ENCODE results near the gene TACR1. TPM values are rescaled to one million over a fixed set of nuclear protein-coding genes. Genes with fewer than 3 reads are reported as not detected.
"Not testable (repeated sequence)": the region's sequence is repeated elsewhere in the genome, so short reads cannot be mapped to it uniquely, and the experiment has no call there.

The TACR1 gene
- total and polyA plus RNA-seq, 7 experiments from 2014 or later = 0.24 TPM; not detected in 6

DNA sequence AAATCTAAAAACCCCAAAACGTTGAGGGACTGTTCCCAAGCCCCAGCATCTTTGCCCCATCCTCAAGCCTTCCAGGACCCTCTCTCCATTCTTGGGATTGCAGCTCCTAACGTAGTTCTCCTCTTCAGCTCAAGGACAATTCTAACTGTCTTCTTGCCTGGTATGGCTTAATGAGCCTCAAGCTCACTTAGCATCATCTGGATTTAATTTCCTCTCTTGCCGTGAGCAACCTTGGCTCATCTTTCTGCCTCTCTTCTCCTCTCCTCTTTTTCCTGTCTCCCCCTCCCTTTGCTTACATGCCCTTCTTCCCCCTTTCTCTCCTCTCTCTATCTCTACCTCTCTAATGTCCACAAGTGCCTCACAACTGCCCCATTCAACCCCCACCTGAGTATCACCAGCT lies 44.2 kb downstream of the TACR1 start:
- intact Hi-C loops (cut with micrococcal nuclease) = no loop called here
- Histone ChIP-seq H3K36me3 (ENCODE audit: control insufficient read depth in 2 of 3, insufficient read depth in 3 of 3, low read length in 3 of 3) (no peaks in the 10 kb centered on the region), H3K27me3 (ENCODE audit: control insufficient read depth in 2 of 2, insufficient read depth in 2 of 2, low read length in 2 of 2) (no peaks in the 10 kb centered on the region), H3K4me3 (ENCODE audit: low read length) (no peak overlapping the region), H3K9me3 (ENCODE audit: control insufficient read depth in 2 of 3, low read length in 3 of 3) (no peaks in the 10 kb centered on the region), H3K27ac (ENCODE audit: low read depth, low read length) (no peak overlapping the region), H3K4me1 (ENCODE audit: control insufficient read depth in 2 of 2, insufficient read depth in 2 of 2, low read length in 2 of 2) (no peaks in the 10 kb centered on the region)
- Mint-ChIP-seq H3K4me3 (no peak overlapping the region), H3K9me3 (peaks cover 0 to 6% (median 2%) of the 10 kb centered on the region in 11 donors), H3K27me3 (peaks cover 0 to 5% (median 0%) of the 10 kb centered on the region in 5 donors), H3K4me1 (no peaks in the 10 kb centered on the region), H3K36me3 (peaks cover 0 to 11% (median 0%) of the 10 kb centered on the region in 5 donors), H3K27ac (no peak overlapping the region)
- no peak for ATAC-seq
- CTCF ChIA-PET = no interaction called here
- no peak for DNase-seq
- POLR2A ChIA-PET = no interaction called here

- no peak overlapping the region for H3K4me3 Mint-ChIP-seq
- DNase-seq (no peak), ATAC-seq (no peak)
- ChIA-PET POLR2A (no interaction called here), CTCF (no interaction called here)
- no peaks in the 10 kb centered on the region for H3K4me1 Mint-ChIP-seq
- intact Hi-C loops (cut with micrococcal nuclease) = no loop called here
- H3K27ac Mint-ChIP-seq = no peak overlapping the region
- peaks cover 0 to 8% (median 3%) of the 10 kb centered on the region in 11 donors for H3K9me3 Mint-ChIP-seq
- no peak overlapping the region for H3K27ac ChIP-seq (ENCODE audit: low read depth, low read length)
- no peak overlapping the region for H3K4me3 ChIP-seq (ENCODE audit: low read length)
- no peaks in the 10 kb centered on the region for H3K27me3 ChIP-seq (ENCODE audit: control insufficient read depth in 2 of 2, insufficient read depth in 2 of 2, low read length in 2 of 2)
- H3K27me3 Mint-ChIP-seq = no peaks in the 10 kb centered on the region
- H3K4me1 ChIP-seq (ENCODE audit: control insufficient read depth in 2 of 2, insufficient read depth in 2 of 2, low read length in 2 of 2) = no peaks in the 10 kb centered on the region
- H3K36me3 ChIP-seq (ENCODE audit: control insufficient read depth in 2 of 3, insufficient read depth in 3 of 3, low read length in 3 of 3) = no peaks in the 10 kb centered on the region
- H3K36me3 Mint-ChIP-seq = peaks cover 0 to 15% (median 0%) of the 10 kb centered on the region in 5 donors
- H3K9me3 ChIP-seq (ENCODE audit: control insufficient read depth in 2 of 3, low read length in 3 of 3) = no peaks in the 10 kb centered on the region
These were observed 46.1 kb downstream of the TACR1 start for GRCh38 chr2:75153221-75153620.

DNA sequence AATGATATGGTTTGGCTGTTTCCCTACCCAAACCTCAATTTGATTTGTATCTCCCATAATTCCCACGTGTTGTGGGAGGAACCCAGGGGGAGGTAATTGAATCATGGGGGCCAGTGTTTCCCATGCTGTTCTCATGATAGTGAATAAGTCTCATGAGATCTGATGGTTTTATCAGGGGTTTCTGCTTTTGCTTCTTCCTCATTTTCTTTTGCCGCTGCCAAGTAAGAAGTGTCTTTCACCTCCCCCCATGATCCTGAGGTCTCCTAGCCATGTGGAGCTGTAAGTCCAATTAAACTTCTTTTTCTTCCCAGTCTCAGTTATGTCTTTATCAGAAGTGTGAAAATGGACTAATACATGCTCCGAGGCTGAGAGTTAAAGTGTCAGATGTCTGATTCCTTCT lies 47.1 kb downstream of the TACR1 start:
- ATAC-seq; H3K27ac ChIP-seq (ENCODE audit: low read depth, low read length); H3K27me3 Mint-ChIP-seq; H3K4me3 ChIP-seq (ENCODE audit: low read length); CTCF ChIA-PET; H3K9me3 Mint-ChIP-seq; POLR2A ChIA-PET; intact Hi-C loops (cut with micrococcal nuclease); DNase-seq; H3K27ac Mint-ChIP-seq; H3K9me3 ChIP-seq (ENCODE audit: control insufficient read depth in 2 of 3, low read length in 3 of 3); H3K4me1 Mint-ChIP-seq; H3K4me3 Mint-ChIP-seq; H3K36me3 ChIP-seq (ENCODE audit: control insufficient read depth in 2 of 3, insufficient read depth in 3 of 3, low read length in 3 of 3); H3K4me1 ChIP-seq (ENCODE audit: control insufficient read depth in 2 of 2, insufficient read depth in 2 of 2, low read length in 2 of 2); H3K27me3 ChIP-seq (ENCODE audit: control insufficient read depth in 2 of 2, insufficient read depth in 2 of 2, low read length in 2 of 2): not testable (repeated sequence)
- peaks cover 0 to 15% (median 0%) of the 10 kb centered on the region in 5 donors for H3K36me3 Mint-ChIP-seq

DNA sequence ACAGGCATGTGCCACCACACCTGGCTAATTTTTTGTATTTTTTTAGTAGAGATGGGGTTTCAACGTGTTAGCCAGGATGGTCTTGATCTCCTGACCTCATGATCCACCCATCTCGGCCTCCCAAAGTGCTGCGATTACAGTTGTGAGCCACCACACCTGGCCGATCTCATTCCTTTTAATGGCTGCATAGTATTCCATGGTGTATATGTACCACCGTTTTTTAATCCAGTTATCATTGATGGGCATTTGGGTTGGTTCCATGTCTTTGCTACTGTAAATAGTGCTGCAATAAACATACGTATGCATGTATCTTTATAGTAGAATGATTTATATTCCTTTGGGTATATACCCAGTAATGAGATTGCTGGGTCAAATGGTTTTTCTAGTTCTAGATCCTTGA lies 51.4 kb downstream of the TACR1 start:
- H3K36me3 ChIP-seq (ENCODE audit: control insufficient read depth in 2 of 3, insufficient read depth in 3 of 3, low read length in 3 of 3); H3K9me3 ChIP-seq (ENCODE audit: control insufficient read depth in 2 of 3, low read length in 3 of 3); CTCF ChIA-PET; ATAC-seq; H3K4me3 ChIP-seq (ENCODE audit: low read length); H3K27me3 ChIP-seq (ENCODE audit: control insufficient read depth in 2 of 2, insufficient read depth in 2 of 2, low read length in 2 of 2); DNase-seq; intact Hi-C loops (cut with micrococcal nuclease); H3K27ac ChIP-seq (ENCODE audit: low read depth, low read length); H3K27ac Mint-ChIP-seq; H3K9me3 Mint-ChIP-seq; H3K4me1 Mint-ChIP-seq; H3K36me3 Mint-ChIP-seq; H3K4me3 Mint-ChIP-seq; H3K4me1 ChIP-seq (ENCODE audit: control insufficient read depth in 2 of 2, insufficient read depth in 2 of 2, low read length in 2 of 2); H3K27me3 Mint-ChIP-seq; POLR2A ChIA-PET: not testable (repeated sequence)

DNA sequence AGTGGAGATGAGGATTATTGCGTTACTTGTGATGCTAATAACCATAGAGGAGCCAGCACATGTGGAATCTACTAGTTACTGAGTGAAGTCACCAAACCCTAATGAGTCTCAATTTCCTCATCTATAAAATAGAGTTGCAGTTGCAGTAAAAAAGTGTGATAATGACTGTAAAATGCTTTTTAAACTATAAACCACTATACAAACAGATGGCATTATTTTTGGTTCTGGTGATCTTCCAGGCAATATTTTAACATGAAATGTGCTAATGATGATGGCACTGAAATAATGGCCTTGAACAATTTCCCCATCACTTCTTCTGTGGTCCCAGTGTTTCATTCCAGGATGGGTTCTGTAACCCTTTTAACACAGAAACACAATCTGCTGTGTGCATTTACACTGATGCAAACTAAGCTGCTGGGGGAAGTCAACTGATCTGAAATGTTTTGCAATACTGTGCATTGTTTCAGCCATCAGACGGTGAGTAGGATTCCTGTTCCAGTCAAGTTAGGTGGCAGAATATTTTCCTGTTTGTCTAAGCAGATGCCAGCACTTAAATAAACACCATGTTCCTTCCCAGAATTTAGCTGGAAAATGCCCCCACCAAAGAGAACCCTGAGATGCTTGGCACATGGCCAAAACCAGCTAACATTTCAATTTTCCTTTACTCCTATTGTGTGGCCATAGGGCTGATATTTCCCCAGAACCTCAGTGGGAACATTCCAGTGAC lies 52.6 kb downstream of the TACR1 start:
- ChIA-PET CTCF (no interaction called here), POLR2A (interaction anchor here (0.6 kb wide), 1 partner anchor 626 kb away, joined by 5 read pairs; no protein-coding TSS in a partner anchor)
- peaks cover 0 to 10% (median 0%) of the 10 kb centered on the region in 5 donors for H3K36me3 Mint-ChIP-seq
- Histone ChIP-seq H3K36me3 (ENCODE audit: control insufficient read depth in 2 of 3, insufficient read depth in 3 of 3, low read length in 3 of 3) (no peaks in the 10 kb centered on the region), H3K4me3 (ENCODE audit: low read length) (no peak overlapping the region), H3K9me3 (ENCODE audit: control insufficient read depth in 2 of 3, low read length in 3 of 3) (no peaks in the 10 kb centered on the region), H3K4me1 (ENCODE audit: control insufficient read depth in 2 of 2, insufficient read depth in 2 of 2, low read length in 2 of 2) (no peaks in the 10 kb centered on the region), H3K27ac (ENCODE audit: low read depth, low read length) (no peak overlapping the region), H3K27me3 (ENCODE audit: control insufficient read depth in 2 of 2, insufficient read depth in 2 of 2, low read length in 2 of 2) (no peaks in the 10 kb centered on the region)
- H3K9me3 Mint-ChIP-seq = peaks cover 0 to 10% (median 2%) of the 10 kb centered on the region in 11 donors
- ATAC-seq (no peak), DNase-seq (no peak)
- H3K27me3 Mint-ChIP-seq = no peaks in the 10 kb centered on the region
- no peak overlapping the region for H3K27ac Mint-ChIP-seq
- H3K4me1 Mint-ChIP-seq = no peaks in the 10 kb centered on the region
- H3K4me3 Mint-ChIP-seq = no peak overlapping the region
- intact Hi-C loops (cut with micrococcal nuclease) = no loop called here

GRCh38 chr2:75146221-75146605 lies 53.1 kb downstream of the TACR1 start:
- intact Hi-C loops (cut with micrococcal nuclease); CTCF ChIA-PET: not testable (repeated sequence)

GRCh38 chr2:75142081-75142480 lies 57.2 kb downstream of the TACR1 start:
- Mint-ChIP-seq H3K36me3 (no peaks in the 10 kb centered on the region), H3K27ac (no peak overlapping the region), H3K27me3 (peaks cover 0 to 5% (median 3%) of the 10 kb centered on the region in 5 donors), H3K9me3 (no peaks in the 10 kb centered on the region), H3K4me3 (no peak overlapping the region), H3K4me1 (no peaks in the 10 kb centered on the region)
- no peak for DNase-seq
- no peak overlapping the region for H3K4me3 ChIP-seq (ENCODE audit: low read length)
- H3K4me1 ChIP-seq (ENCODE audit: control insufficient read depth in 2 of 2, insufficient read depth in 2 of 2, low read length in 2 of 2) = no peaks in the 10 kb centered on the region
- no peak for ATAC-seq
- CTCF ChIA-PET = no interaction called here
- H3K27ac ChIP-seq (ENCODE audit: low read depth, low read length) = no peak overlapping the region
- no peaks in the 10 kb centered on the region for H3K27me3 ChIP-seq (ENCODE audit: control insufficient read depth in 2 of 2, insufficient read depth in 2 of 2, low read length in 2 of 2)
- intact Hi-C loops (cut with micrococcal nuclease) = no loop called here
- no peaks in the 10 kb centered on the region for H3K36me3 ChIP-seq (ENCODE audit: control insufficient read depth in 2 of 3, insufficient read depth in 3 of 3, low read length in 3 of 3)
- POLR2A ChIA-PET = no interaction called here
- no peaks in the 10 kb centered on the region for H3K9me3 ChIP-seq (ENCODE audit: control insufficient read depth in 2 of 3, low read length in 3 of 3)

More at GRCh38 chr2:75146221-75146605, 53.1 kb downstream of the TACR1 start:
- H3K4me3 Mint-ChIP-seq; H3K27ac Mint-ChIP-seq; POLR2A ChIA-PET; H3K27ac ChIP-seq (ENCODE audit: low read depth, low read length); H3K27me3 Mint-ChIP-seq; H3K9me3 ChIP-seq (ENCODE audit: control insufficient read depth in 2 of 3, low read length in 3 of 3); H3K27me3 ChIP-seq (ENCODE audit: control insufficient read depth in 2 of 2, insufficient read depth in 2 of 2, low read length in 2 of 2); H3K9me3 Mint-ChIP-seq; H3K4me3 ChIP-seq (ENCODE audit: low read length); H3K36me3 Mint-ChIP-seq; H3K4me1 ChIP-seq (ENCODE audit: control insufficient read depth in 2 of 2, insufficient read depth in 2 of 2, low read length in 2 of 2); DNase-seq; H3K4me1 Mint-ChIP-seq; H3K36me3 ChIP-seq (ENCODE audit: control insufficient read depth in 2 of 3, insufficient read depth in 3 of 3, low read length in 3 of 3); ATAC-seq: not testable (repeated sequence)

Data from naive thymus-derived CD4-positive, alpha-beta T cell (primary cell).